NCI-H1694 treated with DMSO at 0.1 percent for 48 hours (cell line): ENCODE data around the gene LENEP.
"Not testable (repeated sequence)": the region's sequence is repeated elsewhere in the genome, so short reads cannot be mapped to it uniquely, and the experiment has no call there.

Experiments
- DNase-seq: peaks from one replicate; lab custom pipeline; 2025; lab: John Stamatoyannopoulos, UW

LENEP gene

DNA sequence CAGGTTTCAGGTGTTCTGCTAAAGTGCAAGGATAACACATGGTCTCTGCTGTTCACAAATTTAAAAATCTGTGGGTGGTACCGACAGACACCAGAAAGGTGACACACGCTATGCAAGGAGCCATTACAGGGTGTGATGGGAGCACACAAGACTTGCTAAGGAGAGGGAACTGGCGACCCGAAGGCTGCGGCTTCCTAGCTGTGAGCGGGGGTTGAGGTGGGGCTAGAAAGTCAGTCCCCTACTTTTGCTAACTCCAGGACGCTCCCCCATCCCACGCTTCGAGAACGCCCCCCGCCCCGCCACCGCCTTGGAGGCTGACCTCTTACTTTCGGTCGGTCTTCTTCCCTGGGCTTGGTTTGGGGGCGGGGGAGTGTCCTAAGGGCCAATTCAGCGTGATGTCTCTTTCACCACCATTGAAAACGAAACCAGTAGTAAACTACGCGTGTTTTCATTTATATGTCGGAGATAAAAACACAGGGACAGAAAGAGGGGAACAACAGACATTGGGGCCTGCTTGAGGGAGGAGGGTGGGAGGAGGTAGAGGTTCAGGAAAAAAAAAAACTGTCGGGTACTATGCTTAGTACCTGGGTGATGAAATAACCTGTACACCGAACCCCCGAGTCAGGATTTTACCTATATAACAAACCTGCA lies 17.9 kb upstream of the LENEP start:
- DNase-seq: no peak

DNA sequence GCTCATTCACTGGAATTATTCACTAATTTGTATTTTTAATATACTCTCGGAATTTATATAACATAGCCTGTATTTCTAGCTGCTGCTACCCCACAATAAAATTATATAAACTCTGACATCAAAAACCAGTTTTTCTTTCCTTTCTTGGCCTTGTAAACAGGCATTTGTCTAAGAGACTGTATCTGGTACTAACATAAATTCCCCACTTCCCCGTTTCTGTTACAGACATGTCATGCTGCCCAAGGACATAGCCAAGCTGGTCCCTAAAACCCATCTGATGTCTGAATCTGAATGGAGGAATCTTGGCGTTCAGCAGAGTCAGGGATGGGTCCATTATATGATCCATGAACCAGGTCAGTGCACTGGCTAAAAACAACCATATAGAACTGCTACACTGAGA lies 15.6 kb upstream of the LENEP start:
- DNase-seq: not testable (repeated sequence)

DNA sequence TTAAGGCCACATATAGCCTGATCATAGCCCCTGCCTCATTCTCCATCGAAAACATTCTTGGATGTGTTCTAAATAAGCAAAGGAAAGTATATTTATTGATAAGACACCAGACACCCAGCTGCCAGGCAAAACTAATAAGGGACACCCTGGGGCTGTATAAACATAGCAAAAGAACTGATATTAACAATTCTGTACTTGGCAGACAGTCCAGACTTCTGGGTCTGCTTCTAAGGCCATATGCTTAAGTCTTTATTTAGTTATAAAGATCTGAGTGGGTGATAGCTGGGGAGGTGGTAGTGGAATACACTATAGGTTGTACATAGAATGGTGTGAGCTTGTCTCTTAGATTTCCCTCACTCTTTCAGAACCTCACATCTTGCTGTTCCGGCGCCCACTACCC lies 15.0 kb upstream of the LENEP start:
- DNase-seq: no peak

DNA sequence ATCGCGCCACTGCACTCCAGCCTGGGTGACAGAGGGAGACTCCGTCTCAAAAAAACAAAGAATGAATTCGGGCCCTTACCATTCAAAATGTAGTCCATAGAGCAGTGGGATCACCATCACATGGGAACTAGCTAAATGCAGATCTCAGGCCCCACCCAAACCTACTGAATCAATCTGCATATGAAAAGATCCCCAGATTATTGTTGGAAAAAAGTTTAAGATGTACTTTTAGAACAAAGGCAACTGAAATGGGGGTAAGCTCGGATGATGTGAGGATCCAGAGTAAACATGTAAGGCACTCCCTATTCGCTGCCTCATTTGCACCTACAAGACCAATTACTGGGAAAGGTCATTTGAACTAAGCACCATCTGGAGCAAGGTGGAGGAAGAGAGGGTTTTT lies 11.0 kb upstream of the LENEP start:
- DNase-seq: no peak

DNA sequence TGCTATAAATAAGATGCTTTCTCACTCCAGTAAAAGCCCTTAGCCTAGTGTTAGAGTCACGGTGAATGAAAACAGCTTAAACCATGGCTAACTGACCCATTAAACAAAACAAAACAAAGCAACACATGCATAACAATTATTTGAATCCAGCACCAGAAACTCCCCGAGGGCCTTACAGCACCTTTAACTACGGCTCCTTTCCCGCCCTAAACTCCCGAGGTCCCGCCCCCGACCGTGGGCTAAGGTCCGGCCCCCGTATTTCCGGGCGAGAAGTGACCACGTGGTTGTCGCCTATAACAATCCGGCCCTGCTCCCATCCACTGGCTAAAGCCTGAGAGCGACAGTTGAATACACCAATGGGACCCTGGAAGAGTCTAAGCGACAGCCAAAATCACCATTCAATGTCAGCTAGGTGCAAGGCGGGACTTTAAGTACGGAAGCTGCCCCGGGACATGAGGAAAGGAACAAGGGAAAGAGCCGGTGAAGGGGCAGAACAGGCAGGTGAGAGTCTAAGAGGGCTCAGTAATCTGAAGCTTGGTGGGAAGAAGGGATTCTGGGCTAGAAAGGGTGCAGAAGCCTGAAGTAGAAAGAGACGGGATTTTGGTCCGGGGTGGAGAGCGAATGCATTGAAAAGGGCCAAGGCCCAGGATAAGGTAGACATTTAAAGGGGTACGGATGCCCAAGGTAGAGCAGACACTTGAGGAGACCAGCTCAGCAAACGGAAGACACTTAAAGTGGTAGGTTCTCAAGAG lies 10.3 kb upstream of the LENEP start, which contains the start of gene FLAD1:
FLAD1 (plus strand) TSS at position 448 of the 752 bp plus-strand sequence. CDS start 351 bp downstream, outside the sequence.
- DNase-seq: peak; percentile 100

DNA sequence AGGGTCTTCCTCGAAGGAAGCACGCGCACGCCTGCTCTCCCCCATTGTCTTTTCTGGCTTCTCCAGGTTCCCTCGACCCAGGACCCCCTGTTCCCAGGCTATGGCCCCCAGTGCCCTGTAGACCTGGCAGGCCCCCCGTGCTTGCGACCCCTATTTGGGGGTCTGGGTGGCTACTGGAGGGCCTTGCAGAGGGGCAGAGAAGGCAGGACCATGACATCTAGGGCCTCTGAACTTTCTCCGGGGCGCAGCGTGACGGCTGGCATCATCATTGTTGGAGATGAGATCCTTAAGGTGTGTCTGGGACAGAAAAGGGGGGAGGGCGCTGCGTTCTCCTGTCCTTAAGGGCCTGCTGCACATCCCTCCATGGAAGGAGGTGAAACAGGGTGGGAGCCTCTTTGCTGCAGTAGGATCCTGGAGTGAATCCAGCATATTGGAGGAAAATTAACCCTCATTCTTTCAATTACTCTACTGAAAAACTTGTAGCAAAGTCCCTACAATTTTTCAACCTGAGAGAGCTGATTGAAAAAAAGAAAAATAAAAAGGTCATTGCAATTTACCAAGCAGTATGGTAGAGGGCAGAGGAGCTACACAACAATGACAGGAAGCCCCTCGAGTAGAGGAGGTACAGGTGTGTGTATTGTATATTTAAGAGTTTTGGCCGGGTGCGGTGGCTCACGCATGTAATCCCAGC lies 9.5 kb upstream of the LENEP start:
- peak; percentile 46 for DNase-seq

DNA sequence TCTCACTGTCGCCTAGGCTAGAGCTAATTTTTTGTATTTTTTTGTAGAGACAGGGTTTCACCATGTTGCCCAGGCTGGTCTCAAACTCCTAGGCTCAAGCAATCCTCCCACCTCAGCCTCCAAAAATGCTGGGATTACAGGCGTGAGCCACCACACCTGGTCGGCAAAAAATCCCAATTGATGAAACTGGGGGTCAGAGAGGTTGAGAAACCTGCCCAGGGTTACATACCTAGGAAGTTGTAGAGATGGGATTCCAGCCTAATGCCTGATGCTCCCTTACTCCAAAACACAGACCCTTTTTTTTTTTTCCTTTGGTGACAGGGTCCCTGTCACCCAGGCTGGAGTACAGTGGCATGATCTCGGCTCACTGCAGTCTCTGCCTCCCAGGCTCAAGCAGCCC lies 6.7 kb upstream of the LENEP start:
- not testable (repeated sequence) for DNase-seq

DNA sequence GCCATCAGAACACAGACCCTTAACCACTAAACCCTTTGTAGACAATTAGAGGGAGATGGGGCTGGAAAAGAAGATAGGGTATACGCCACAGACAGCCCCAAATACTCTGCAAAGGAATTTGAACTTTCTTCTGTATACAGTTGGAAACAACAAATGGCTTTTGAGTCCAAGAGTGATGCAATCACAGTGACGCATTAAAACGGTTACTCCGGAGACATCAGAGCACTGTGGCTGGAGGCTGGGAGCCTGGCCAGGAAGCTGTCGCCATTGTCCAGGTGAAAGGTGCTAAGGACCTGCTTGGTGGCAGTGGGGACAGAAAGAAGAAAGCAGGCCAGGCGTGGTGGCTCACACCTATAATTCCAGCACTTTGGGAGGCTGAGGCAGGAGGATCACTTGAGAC lies 6.1 kb upstream of the LENEP start:
- DNase-seq: no peak

DNA sequence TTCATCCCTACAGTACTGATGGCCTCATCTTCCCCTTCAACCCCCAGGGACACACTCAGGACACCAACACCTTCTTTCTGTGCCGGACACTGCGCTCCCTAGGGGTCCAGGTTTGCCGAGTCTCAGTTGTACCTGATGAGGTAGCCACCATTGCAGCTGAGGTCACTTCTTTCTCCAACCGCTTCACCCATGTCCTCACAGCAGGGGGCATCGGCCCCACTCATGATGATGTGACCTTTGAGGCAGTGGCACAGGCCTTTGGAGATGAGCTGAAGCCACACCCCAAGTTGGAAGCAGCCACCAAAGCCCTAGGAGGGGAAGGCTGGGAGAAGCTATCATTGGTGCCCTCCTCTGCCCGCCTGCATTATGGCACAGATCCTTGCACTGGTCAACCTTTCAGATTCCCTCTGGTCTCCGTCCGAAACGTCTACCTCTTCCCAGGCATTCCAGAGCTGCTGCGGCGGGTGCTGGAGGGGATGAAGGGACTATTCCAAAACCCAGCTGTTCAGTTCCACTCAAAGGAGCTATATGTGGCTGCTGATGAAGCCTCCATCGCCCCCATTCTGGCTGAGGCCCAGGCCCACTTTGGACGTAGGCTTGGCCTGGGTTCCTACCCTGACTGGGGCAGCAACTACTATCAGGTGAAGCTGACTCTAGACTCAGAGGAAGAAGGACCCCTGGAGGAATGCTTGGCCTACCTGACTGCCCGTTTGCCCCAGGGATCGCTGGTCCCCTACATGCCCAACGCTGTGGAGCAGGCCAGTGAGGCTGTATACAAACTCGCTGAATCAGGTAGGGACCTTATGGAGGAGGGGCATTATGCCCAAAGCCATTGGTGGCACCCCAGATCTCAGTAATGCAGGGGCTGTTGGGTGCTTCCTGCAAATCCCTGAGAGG lies 5.1 kb upstream of the LENEP start:
- DNase-seq: no peak

DNA sequence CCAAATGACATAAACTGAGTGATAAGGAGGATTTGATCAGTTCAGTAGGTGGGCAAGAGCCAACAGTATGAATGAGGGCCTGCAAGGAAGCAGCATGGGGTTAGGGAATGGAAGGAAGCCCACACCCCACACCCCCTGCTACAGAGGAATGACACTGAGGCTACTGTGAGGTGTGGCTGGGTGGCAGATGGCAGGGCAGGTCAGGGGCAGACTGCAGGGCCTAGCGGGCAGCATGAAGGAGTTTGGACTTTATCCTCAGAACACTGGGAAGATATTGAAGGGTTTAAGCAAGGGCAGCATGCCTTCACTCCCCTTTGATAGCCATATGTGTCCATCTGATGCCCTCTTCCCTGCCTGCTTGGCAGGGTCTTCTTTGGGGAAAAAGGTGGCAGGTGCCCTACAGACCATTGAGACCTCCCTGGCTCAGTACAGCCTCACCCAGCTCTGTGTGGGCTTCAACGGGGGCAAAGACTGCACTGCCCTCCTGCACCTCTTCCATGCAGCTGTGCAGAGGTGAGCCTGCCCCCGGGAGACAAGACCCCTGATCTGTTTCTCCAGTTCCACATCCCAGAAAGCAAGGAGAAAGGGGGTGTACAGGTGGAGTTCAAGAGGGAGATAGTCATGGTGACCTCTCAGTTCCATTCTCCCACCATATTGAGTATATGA lies 4.1 kb upstream of the LENEP start:
- no peak for DNase-seq

DNA sequence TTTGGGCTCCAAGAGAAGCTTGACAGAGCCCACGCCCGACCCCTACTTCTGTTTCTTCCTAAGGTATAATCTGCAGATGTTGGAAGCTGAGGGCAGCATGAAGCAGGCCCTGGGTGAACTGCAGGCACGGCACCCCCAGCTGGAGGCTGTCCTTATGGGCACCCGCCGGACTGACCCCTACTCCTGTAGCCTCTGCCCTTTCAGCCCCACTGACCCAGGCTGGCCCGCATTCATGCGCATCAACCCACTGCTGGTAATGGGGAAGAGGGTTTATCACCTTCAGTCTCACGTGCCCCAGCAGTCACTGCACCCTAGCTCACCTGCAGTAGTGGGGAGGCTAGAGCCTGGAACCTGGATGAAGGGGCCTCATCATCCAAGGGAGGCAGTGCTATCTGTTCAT lies 3.1 kb upstream of the LENEP start:
- no peak for DNase-seq

DNA sequence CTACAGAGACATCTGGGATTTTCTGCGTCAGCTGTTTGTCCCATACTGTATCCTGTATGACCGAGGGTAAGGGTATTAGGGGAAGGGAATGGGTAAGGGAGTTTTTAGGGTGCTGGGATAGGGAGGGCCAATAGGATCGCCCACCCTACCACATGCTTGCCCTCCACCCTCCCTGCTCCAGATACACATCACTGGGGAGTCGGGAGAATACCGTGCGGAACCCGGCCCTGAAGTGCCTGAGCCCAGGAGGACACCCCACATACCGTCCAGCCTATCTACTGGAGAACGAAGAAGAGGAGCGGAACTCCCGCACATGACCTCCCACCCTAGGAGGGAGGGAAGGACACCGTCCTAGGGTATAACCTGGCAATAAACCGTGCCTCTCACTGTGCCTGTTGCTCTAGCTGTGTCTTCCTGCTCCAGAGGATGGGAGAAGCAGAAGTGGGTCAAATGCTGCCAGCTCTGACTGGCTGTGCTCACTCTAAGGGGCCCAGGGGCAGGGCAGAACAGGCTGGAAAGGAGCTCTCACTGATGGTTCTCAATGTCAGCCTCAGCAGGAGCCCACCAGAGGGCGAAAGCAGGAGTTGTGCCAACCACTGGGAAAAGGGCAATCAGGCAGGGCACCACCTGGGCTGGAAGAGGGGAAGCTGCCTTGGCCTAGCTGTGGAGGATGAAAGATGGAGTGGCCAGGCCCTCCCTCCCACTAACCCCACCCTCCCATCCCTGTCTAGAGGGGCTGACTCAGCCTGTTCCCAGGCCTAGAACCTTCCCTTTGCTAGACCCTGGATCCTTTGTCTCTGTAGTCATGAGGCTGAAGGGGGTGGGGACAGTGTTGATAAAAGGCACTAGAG lies 440 bp upstream of the LENEP start:
- peak; percentile 43 for DNase-seq

DNA sequence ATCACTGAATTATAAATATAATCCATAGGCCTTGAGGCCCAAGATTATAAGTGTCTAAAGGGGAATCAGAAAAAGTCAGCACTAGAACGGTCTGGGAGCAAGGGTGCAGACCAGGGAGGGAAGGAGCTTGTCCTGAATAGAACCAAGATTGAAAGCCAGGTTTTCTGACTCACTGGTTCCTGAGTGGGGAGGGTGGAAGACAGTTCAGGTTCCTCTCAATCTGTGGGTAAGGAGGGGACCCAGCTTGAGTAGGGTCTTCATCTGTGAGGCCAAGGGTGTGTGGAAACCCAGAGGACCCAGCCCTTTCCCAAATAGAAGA lies 842 bp downstream of the LENEP start:
- no peak for DNase-seq

DNA sequence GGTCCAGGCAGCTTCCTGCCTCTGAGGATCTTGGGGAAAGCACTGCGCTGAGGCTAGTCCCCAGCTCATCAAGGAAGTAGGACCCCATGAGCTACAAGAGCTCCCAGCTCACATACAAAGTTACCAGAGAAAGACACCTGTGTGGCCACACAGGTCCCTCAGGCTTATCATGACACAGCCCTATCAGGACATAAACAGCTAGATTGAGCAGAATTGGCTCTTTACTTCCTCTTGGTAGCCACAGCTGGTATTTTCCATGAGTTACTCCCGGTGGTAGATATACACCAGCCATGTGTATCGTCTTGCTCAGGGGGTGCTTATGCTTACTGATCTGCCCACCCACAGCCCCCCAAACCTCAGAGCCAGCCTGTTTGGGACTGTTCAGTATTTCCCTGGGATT lies 1.2 kb downstream of the LENEP start:
- no peak for DNase-seq

DNA sequence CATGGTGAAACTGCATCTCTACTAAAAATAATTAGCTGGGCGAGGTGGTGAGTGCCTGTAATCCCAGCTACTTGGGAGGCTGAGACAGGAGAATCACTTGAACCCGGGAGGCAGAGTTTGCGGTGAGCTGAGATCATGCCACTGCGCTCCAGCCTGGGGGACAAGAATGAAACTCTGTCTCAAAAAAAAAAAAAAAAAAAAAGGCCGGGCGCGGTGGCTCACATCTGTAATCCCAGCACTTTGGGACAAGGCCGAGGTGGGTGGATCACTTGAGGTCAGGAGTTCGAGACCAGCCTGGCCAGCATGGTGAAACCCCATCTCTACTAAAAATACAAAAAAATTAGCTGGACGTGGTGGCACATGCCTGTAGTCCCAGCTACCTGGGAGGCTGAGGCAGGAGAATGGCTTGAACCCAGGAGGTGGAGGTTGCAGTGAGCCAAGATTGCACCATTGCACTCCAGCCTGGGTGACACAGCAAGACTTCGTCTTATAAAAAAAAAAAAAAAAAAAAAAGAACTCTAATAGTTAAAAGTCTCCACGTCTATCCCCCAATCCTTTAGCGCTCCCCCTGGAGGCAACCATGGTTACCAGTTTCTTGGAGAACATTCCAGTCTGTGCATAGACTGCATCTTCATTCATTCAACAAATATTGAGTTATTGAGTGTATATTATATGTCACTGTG lies 2.1 kb downstream of the LENEP start:
- DNase-seq: peak; percentile 46

DNA sequence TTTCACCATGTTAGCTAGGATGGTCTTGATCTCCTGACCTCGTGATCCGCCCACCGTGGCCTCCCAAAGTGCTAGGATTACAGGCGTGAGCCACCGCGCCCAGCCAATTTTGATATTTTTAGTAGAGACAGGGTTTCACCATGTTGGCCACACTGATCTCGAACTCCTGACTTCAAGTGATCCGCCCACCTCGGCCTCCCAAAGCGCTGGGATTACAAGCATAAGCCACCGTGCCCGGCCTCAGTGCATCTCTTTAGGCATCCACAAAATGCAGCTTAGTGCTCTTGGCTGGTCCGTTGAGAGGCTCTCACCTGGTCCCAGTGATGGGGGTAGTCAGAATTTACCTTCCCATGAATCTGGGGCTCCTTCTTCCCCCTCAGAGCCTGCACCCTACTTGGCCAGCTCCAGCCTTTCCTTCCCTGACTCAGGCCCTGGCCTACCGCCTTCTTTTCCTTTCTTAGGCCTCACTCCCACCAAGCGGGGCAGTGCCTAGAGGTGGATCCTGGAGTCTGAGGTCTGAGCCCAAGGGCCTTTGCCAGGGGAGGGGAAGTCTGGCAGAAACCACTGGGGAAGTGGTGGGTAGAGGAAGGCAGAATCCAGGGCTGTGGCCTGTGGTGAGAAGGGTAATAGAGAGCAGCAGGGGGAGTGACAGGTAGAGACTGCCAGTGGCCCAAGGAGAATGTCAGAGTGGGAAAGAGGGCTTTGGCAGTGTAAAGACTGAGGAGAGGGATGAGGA lies 3.7 kb downstream of the LENEP start:
- DNase-seq: no peak

DNA sequence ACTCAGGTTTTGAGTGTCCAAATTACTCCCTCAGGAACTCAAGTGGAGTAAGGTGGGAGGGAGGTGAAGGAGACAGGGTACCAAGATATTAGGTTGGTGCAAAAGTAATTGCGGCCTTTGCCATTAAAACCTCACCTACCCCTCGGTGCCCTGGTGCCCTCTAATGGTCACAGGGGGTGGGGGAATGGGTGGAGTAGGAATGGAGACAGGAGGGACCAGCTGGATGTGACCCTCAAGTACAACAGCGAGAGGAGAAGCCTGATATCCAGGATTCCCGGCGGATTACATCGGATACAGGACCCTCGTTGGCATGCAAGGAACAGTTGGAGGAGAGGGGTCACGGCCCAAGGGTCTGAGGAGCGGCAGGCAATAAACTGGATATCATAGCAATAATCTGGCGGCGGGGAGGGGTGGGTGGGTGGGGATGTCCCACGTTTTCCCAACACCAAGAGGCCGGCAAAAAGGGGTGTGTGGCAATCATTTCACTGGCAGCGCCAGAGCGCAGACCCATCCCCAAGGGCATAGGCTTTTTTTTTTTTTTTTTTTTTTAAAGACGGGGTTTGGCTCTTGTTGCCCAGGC lies 4.9 kb downstream of the LENEP start:
- DNase-seq: no peak

DNA sequence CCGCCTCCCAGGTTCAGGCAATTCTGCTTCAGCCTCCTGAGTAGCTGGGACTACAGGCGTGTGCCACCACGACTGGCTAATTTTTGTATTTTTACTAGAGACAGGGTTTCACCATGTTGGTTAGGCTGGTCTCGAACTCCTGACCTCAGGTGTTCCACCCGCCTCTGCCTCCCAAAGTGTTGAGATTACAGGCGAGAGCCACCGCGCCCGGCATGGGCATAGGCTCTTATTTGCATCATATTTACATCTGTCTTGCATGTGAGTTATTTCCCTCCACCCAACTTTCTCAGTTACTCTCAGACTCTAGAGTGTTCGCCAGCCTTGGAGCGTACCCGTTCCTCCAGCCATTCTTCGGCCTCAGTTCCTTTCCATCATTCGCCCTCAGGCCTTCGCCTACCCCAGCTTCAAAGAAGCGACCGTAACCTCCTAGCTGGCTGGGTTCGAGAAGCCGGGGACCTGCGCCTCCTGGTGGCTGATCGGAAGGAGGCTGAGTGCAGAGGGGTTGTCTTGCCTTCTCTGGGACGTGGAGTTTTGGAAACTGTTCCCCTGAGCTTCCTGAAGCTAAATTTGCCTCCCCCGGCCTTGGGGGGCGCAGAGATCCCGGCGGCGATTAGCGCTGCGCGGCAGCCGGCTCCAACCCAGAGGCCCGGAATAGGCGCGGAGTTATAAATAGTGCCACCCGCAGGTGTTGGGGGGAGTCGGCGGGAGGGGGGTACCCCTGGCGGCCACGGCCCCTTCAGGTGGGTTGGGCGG lies 5.6 kb downstream of the LENEP start:
- peak; percentile 93 for DNase-seq
